Smooth muscle cell of the brain vasculature (primary cell): ENCODE data around the gene KLRC1.
"Not testable (repeated sequence)": the region's sequence is repeated elsewhere in the genome, so short reads cannot be mapped to it uniquely, and the experiment has no call there.

Experiments
- DNase-seq: peaks from one replicate; pipeline ENCODE4 v3.0.0-alpha.2; 2012; ENCODE audit warnings: low read depth, low spot score

Gene KLRC1

DNA sequence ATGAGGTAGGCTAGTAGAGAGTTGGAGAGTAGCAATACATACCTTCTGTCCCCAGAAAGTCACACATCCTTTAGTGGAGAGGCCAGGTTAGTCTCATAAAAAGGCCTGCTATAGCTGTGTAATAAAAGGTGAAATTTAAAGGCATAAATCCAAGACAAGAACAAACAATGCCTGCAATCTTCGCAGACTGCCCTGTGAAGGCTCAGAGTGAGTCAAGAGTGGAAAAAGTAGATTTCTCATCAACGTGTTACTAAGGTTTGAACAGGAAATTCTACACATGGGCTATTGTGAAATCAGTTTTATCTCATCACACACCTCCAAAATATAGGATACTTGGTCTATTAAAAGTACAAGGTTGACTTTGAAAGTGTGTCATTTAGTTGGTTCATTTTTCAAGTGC, at the start of gene KLRC1:
Gene KLRC1, minus strand, starts transcription at position 222 of the 400 bp plus-strand sequence. CDS start 2,221 bp downstream, outside the sequence.
- DNase-seq = no peak

DNA sequence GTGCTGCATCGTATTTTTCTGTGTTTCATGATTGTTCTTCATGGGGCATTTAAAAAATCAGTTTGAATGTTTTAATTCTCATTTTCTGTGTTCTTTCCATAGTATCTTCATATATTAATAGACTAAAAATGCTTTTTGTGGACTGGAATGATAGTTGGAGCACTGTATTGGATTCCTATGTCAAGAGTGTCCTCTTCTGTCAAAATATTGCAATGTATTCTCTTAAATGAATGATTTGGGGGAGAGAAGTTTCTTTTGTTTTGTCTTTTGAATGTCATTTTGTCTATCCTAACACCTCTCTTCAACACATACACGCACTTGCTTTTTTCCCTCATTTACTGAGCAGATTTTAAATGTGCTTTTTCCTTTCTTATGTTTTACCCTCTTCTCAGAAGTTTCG, 47.9 kb upstream of the KLRC1 start:
- DNase-seq = no peak

- no peak for DNase-seq
Observed at GRCh38 chr12:10498042-10498441, 44.9 kb upstream of the KLRC1 start.

DNA sequence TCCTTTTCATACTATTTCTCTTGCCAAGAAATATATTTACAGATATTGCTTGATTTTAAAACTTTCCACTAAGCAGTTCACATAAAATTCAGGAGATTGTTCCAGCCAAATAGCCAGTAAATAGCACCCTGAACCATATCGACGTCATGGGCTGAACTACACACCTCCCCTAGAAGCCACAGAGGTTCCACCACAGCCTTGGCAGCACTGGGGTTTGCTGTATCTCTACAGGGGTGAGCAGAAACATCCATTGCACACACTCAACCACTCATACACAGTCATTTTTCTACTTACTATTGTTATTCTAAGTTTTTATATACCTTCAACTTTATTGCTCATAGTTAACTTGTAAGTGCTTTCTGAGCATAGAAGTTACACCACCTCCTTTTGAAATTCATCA, 44.4 kb upstream of the KLRC1 start:
- DNase-seq = peak; percentile 9

- DNase-seq = no peak
Observed at GRCh38 chr12:10491766-10492165, 38.6 kb upstream of the KLRC1 start.

- not testable (repeated sequence) for DNase-seq
Observed at GRCh38 chr12:10487328-10487727, 34.2 kb upstream of the KLRC1 start.

DNA sequence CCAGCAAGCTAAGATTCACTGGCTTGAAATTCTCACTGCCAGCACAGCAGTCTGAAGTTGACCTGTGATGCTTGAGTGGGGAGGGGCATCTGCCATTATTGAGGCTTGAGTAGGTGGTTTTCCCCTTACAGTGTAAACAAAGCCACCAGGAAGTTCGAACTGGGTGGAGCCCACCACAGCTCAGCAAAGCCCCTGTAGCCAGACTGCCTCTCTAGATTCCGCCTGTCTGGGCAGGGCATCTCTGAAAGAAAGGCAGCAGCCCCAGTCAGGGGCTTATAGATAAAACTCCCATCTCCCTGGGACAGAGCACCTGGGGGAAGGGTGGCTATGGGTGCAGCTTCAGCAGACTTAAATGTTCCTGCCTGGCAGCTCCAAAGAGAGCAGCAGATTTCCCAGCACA, 28.7 kb upstream of the KLRC1 start:
- not testable (repeated sequence) for DNase-seq

GRCh38 chr12:10472808-10473207, 19.6 kb upstream of the KLRC1 start:
- not testable (repeated sequence) for DNase-seq

DNA sequence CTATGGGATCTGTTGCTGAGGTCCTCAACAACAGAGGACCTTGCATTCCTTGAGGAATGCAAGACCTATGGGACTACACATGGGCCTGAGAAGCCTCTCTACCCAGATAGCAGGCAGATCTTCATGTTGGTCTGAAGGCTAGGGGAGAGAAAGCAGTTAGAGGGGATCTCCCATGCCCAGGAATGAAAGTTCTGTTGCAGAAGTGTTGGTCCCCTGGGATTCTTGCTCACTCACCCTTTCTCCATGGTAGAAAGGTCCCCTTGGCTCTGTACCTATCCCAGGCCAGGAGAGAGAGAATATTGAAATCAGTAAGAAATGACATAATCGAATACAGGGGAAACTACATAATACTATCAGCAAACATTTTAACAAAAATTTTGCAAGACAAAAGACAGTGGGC, 16.5 kb upstream of the KLRC1 start:
- no peak for DNase-seq

DNA sequence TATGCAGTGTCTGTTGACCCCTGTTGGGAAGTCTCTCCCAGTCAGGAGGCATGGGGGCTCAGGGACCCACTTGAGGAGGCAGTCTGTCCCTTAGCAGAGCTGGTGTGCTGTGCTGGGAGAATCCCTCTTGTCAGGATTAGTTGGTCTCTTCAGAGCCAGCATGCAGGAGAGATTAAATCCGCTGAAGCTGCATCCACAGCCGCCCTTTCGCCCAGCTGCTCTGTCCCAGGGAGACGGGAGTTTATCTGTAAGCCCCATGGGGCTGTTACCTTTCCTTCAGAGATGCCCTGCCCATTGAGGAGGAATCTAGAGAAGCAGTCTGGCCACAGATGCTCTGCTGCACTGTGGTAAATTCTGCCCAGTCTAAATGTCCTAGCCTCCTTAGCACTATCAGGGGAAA, 13.1 kb upstream of the KLRC1 start:
- no peak for DNase-seq

DNA sequence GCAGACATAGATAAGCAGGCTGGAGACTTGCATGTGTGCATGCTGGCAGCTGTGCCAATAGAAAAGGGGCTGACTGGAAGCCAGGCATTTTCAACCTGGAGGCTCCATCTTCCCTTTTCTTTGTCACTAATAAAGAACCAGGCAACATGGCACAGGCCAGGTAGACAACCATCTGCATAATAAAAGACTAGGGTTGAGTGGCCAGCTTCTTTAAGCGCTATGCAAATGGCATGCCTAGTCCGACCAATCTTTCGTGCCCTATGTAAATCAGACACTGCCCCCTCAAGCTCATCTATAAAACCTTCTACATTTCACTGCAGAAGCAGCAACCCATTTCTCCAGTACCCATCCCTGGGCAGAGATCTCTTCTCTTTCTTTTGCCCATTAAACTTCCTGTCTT, 4.6 kb upstream of the KLRC1 start:
- no peak for DNase-seq

- no peak for DNase-seq
Observed at GRCh38 chr12:10456856-10457255, 3.7 kb upstream of the KLRC1 start.

- DNase-seq = no peak
Observed at GRCh38 chr12:10455766-10456165, 2.6 kb upstream of the KLRC1 start.

DNA sequence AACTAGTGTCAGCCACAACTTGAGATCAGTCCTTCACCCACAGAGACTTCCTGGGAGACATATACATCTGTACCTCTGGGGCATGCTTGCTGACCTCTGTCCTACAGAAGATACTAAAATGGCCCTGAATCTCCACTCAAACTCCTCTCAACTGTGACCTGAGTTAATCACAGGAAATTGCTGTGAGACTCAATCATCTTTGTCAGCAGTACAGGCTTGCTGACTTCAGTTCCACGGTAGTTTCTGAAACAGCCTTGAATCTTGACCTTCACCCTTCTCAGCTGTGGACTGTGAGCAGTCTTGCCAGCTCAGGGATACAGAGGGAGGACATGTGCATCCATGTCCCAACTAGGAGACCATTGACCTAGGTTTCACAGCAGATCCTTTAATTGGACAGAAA, 1.4 kb upstream of the KLRC1 start:
- no peak for DNase-seq

DNA sequence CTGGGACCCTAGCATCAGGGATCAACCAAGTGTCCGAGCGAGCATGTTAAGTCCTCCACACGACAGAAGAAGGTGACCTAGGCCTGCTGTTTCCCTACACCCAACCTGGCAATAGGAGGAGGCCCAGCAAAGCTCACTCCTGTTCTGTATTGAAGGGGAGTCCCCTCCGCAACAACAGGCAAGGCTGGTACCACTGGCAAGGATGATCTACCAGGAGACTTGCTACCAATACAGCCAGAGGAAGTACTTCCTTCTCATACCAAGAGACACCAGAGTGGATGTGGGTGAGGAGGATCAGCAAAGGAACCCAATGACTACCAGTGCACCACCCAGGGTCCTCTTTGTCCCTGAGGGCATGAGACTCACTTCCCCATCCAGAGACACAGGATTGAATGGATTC, 4.9 kb downstream of the KLRC1 start:
- DNase-seq = no peak

DNA sequence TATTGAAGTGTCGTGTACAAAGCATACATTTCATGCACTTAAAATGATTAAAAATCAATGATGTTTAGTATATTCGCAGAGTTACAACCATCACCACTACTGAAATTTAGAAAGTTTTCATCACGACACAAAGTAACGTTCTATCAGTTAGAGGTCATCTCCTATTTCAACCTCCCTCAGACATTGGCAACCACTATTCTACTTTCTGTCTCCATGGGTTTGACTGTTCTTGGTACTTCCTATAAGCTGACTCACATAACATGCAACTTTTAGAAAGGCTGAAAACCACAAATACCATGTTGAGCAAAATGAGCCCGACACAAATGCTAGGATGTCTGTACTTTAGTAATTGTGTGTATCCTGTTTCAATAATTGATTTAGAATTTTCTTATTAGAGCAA, 7.1 kb downstream of the KLRC1 start:
- DNase-seq = not testable (repeated sequence)

- DNase-seq = not testable (repeated sequence)
Observed at GRCh38 chr12:10441144-10441543, 12.0 kb downstream of the KLRC1 start.

DNA sequence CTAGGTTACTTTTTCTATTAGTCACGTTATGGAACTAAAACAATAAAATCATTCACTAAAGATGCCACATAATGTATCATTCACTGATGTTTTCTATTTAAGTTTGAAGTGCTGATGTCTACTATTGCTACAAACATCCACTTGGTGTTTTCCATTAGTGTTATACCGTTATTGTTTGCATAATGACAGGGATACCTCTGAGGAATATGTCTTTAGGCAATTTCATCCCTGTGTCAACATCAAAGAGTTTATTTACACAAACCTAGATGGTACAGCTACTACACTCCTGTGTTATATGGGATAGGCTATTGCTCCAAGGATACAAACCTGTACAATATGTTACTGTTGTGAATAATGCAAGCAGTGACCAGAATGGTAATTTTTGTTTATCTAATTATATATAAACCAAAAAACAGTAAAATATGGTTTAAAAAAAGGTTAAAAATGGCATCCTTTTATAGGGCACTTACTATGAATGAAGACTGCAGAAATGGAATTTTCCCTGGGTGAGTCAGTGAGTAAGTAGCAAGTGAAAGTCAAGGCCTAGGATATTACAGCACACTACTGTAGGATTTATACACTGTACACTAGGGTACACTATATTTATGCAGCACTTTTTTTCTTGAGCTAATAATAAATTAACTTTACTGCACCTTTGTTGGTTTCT, 13.4 kb downstream of the KLRC1 start:
- not testable (repeated sequence) for DNase-seq

GRCh38 chr12:10437601-10438000, 15.6 kb downstream of the KLRC1 start:
- DNase-seq = not testable (repeated sequence)

GRCh38 chr12:10435816-10436215, 17.4 kb downstream of the KLRC1 start, which contains the start of gene KLRC2:
KLRC2 (minus strand) TSS chr12:10436010; CDS start chr12:10435986, 24 bp downstream.
- DNase-seq = peak; percentile 55

- not testable (repeated sequence) for DNase-seq
Observed at GRCh38 chr12:10430623-10431022, 22.6 kb downstream of the KLRC1 start.

DNA sequence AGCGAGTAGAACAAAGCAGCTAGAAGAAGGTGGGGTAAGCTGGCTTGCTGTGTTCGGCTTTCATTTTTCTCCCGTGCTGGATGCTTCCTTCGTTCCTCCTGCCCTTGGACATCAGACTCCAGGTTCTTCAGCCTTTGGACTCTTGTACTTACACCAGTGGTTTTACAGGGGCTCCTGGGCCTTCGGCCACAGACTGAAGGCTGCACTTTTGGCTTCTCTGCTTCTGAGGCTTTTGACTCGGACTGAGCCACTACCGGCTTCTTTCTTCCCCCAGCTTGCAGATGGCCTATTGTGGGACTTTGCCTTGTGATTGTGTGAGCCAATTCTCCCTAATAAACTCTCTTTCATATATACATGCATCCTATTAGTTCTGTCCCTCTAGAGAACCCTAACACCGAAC, 27.2 kb downstream of the KLRC1 start:
- not testable (repeated sequence) for DNase-seq

DNA sequence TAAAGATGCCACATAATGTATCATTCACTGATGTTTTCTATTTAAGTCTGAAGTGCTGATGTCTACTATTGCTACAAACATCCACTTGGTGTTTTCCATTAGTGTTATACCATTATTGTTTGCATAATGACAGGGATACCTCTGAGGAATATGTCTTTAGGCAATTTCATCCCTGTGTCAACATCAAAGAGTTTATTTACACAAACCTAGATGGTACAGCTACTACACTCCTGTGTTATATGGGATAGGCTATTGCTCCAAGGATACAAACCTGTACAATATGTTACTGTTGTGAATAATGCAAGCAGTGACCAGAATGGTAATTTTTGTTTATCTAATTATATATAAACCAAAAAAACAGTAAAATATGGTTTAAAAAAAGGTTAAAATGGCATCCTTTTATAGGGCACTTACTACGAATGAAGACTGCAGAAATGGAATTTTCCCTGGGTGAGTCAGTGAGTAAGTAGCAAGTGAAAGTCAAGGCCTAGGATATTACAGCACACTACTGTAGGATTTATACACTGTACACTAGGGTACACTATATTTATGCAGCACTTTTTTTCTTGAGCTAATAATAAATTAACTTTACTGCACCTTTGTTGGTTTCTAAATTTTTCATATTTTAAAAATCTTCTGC, 28.8 kb downstream of the KLRC1 start:
- DNase-seq = not testable (repeated sequence)
